ENCODE measurements around the gene JPT2. TPM values are rescaled to one million over a fixed set of nuclear protein-coding genes. Genes with fewer than 3 reads are reported as not detected.

The JPT2 gene
- total and polyA plus RNA-seq, 3 donors from 2014 or later: 25.8 to 45.2 (median 27.9) TPM

GRCh38 chr16:1746693-1747195 is 68.7 kb downstream of the JPT2 start:
- WGBS, 2 donors: 92 to 96% methylated on average over 25 to 30 of the region's 31 CpGs
- Histone ChIP-seq H3K27me3 (no peaks in the 10 kb centered on the region), H3K27ac (no peak overlapping the region), H3K4me3 (no peak overlapping the region), H3K4me1 (no peaks in the 10 kb centered on the region), H3K9me3 (no peaks in the 10 kb centered on the region), H3K36me3 (ENCODE audit: low read depth, missing control alignments) (no peaks in the 10 kb centered on the region)
- no peak for DNase-seq
- TF ChIP-seq CTCF (IDR thresholded peaks at IDR 0.05): no peak
- TF ChIP-seq POLR2A (IDR thresholded peaks at IDR 0.05): no peak
- intact Hi-C loops (cut with DNase I; ENCODE audit: low total_unique reads): no loop called here

- no peak for TF ChIP-seq POLR2A (IDR thresholded peaks at IDR 0.05)
- no peak for TF ChIP-seq CTCF (IDR thresholded peaks at IDR 0.05)
- intact Hi-C loops (cut with DNase I; ENCODE audit: low total_unique reads): no loop called here
- Histone ChIP-seq H3K27me3 (no peaks in the 10 kb centered on the region), H3K9me3 (no peaks in the 10 kb centered on the region), H3K4me1 (no peaks in the 10 kb centered on the region), H3K27ac (no peak overlapping the region), H3K36me3 (ENCODE audit: low read depth, missing control alignments) (no peaks in the 10 kb centered on the region), H3K4me3 (no peak overlapping the region)
- 87 to 88% methylated on average over 7 to 11 of the region's 11 CpGs for WGBS, 2 donors
- no peak for DNase-seq
Observed at GRCh38 chr16:1747934-1748333, 69.9 kb downstream of the JPT2 start.

- Histone ChIP-seq H3K27ac (no peak overlapping the region), H3K36me3 (ENCODE audit: low read depth, missing control alignments) (no peaks in the 10 kb centered on the region)
- 91 to 93% methylated on average over 24 to 29 of the region's 29 CpGs for WGBS, 2 donors
Observed at GRCh38 chr16:1749152-1750117, 71.4 kb downstream of the JPT2 start.

More at GRCh38 chr16:1749152-1750117, 71.4 kb downstream of the JPT2 start:
- no peaks in the 10 kb centered on the region for H3K27me3 ChIP-seq
- H3K9me3 ChIP-seq: no peaks in the 10 kb centered on the region
- no peak for DNase-seq
- H3K4me1 ChIP-seq: no peaks in the 10 kb centered on the region
- no peak overlapping the region for H3K4me3 ChIP-seq
- intact Hi-C loops (cut with DNase I; ENCODE audit: low total_unique reads): no loop called here
- no peak for TF ChIP-seq POLR2A (IDR thresholded peaks at IDR 0.05)
- TF ChIP-seq CTCF (IDR thresholded peaks at IDR 0.05): no peak

Small RNAs within 50 kb of the gene (microRNA-seq; reads per million reads assigned to microRNA genes)
- 0 to 1.4 reads per million in 2 donors for gene MIR3177 (ENCODE audit: borderline number of aligned reads in 2 of 2, borderline replicate concordance in 1 of 2)

Small RNAs within 50 kb of the gene (small RNA-seq; reads per million reads assigned to genes)
- gene MIR3177: 0 reads per million in 2 donors

Other genes with a start within 250 kb of the JPT2 start
- gene PERCC1, start 247.2 kb upstream of the JPT2 start, total RNA-seq: under 1 TPM; 0.31 to 0.71 TPM
- not detected for gene PERCC1, start 247.2 kb upstream of the JPT2 start, polyA plus RNA-seq (ENCODE audit: insufficient read depth, low read depth, low replicate concordance)
- gene CCDC154, start 233.7 kb upstream of the JPT2 start, total RNA-seq: 10 to 100 TPM in 1 of 2 donors, 1 to 10 TPM in 1; 7.6 to 18.0 TPM
- gene CCDC154, start 233.7 kb upstream of the JPT2 start, polyA plus RNA-seq (ENCODE audit: insufficient read depth, low read depth, low replicate concordance): 14.8 TPM
- gene CLCN7, start 203.3 kb upstream of the JPT2 start, total RNA-seq: 100 to 1,000 TPM; 152 to 160 TPM
- gene CLCN7, start 203.3 kb upstream of the JPT2 start, polyA plus RNA-seq (ENCODE audit: insufficient read depth, low read depth, low replicate concordance): 79.6 TPM
- gene PTX4, start 189.3 kb upstream of the JPT2 start, total RNA-seq: 1 to 10 TPM; 1.7 to 3.4 TPM
- gene PTX4, start 189.3 kb upstream of the JPT2 start, polyA plus RNA-seq (ENCODE audit: insufficient read depth, low read depth, low replicate concordance): 1.3 TPM
- 10 to 100 TPM; 45.2 to 46.0 TPM for gene TELO2, start 184.9 kb upstream of the JPT2 start, total RNA-seq
- gene TELO2, start 184.9 kb upstream of the JPT2 start, polyA plus RNA-seq (ENCODE audit: insufficient read depth, low read depth, low replicate concordance): 25.7 TPM
- 10 to 100 TPM; 19.4 to 21.4 TPM for gene TMEM204, start 144.6 kb upstream of the JPT2 start, total RNA-seq
- 13.7 TPM for gene TMEM204, start 144.6 kb upstream of the JPT2 start, polyA plus RNA-seq (ENCODE audit: insufficient read depth, low read depth, low replicate concordance)
- gene IFT140, start 66.2 kb upstream of the JPT2 start, total RNA-seq: 10 to 100 TPM; 57.4 to 74.0 TPM
- gene IFT140, start 66.2 kb upstream of the JPT2 start, polyA plus RNA-seq (ENCODE audit: insufficient read depth, low read depth, low replicate concordance): 113 TPM
- 10 to 100 TPM; 54.8 to 65.1 TPM for gene CRAMP1, start 65.9 kb upstream of the JPT2 start, total RNA-seq
- gene CRAMP1, start 65.9 kb upstream of the JPT2 start, polyA plus RNA-seq (ENCODE audit: insufficient read depth, low read depth, low replicate concordance): 54.1 TPM
- gene MAPK8IP3, start 27.9 kb downstream of the JPT2 start, total RNA-seq: 100 to 1,000 TPM; 128 to 154 TPM
- gene MAPK8IP3, start 27.9 kb downstream of the JPT2 start, polyA plus RNA-seq (ENCODE audit: insufficient read depth, low read depth, low replicate concordance): 52.7 TPM
- gene NME3, start 93.3 kb downstream of the JPT2 start, total RNA-seq: 100 to 1,000 TPM; 100 to 119 TPM
- gene NME3, start 93.3 kb downstream of the JPT2 start, polyA plus RNA-seq (ENCODE audit: insufficient read depth, low read depth, low replicate concordance): 29.3 TPM
- gene EME2, start 94.5 kb downstream of the JPT2 start, total RNA-seq: 10 to 100 TPM; 20.3 to 34.2 TPM
- 12.5 TPM for gene EME2, start 94.5 kb downstream of the JPT2 start, polyA plus RNA-seq (ENCODE audit: insufficient read depth, low read depth, low replicate concordance)
- 10 to 100 TPM; 66.5 to 81.6 TPM for gene MRPS34, start 94.9 kb downstream of the JPT2 start, total RNA-seq
- 49.2 TPM for gene MRPS34, start 94.9 kb downstream of the JPT2 start, polyA plus RNA-seq (ENCODE audit: insufficient read depth, low read depth, low replicate concordance)
- gene SPSB3, start 104.3 kb downstream of the JPT2 start, total RNA-seq: 100 to 1,000 TPM; 111 to 114 TPM
- 43.8 TPM for gene SPSB3, start 104.3 kb downstream of the JPT2 start, polyA plus RNA-seq (ENCODE audit: insufficient read depth, low read depth, low replicate concordance)
- 10 to 100 TPM; 81.5 to 90.8 TPM for gene NUBP2, start 104.7 kb downstream of the JPT2 start, total RNA-seq
- 49.8 TPM for gene NUBP2, start 104.7 kb downstream of the JPT2 start, polyA plus RNA-seq (ENCODE audit: insufficient read depth, low read depth, low replicate concordance)
- 1 to 10 TPM; 3.2 to 6.7 TPM for gene IGFALS, start 115.4 kb downstream of the JPT2 start, total RNA-seq
- 0.38 TPM for gene IGFALS, start 115.4 kb downstream of the JPT2 start, polyA plus RNA-seq (ENCODE audit: insufficient read depth, low read depth, low replicate concordance)
- 100 to 1,000 TPM; 163 to 176 TPM for gene HAGH, start 148.5 kb downstream of the JPT2 start, total RNA-seq
- gene HAGH, start 148.5 kb downstream of the JPT2 start, polyA plus RNA-seq (ENCODE audit: insufficient read depth, low read depth, low replicate concordance): 266 TPM
- gene FAHD1, start 148.9 kb downstream of the JPT2 start, total RNA-seq: 10 to 100 TPM; 57.5 to 65.8 TPM
- gene FAHD1, start 148.9 kb downstream of the JPT2 start, polyA plus RNA-seq (ENCODE audit: insufficient read depth, low read depth, low replicate concordance): 20.6 TPM
- 10 to 100 TPM; 34.6 to 53.9 TPM for gene MEIOB, start 193.9 kb downstream of the JPT2 start, total RNA-seq
- gene MEIOB, start 193.9 kb downstream of the JPT2 start, polyA plus RNA-seq (ENCODE audit: insufficient read depth, low read depth, low replicate concordance): 53.8 TPM
- gene HS3ST6, start 240.1 kb downstream of the JPT2 start, total RNA-seq: 1 to 10 TPM in 1 of 2 donors, under 1 TPM in 1; 0.94 to 1.6 TPM
- gene HS3ST6, start 240.1 kb downstream of the JPT2 start, polyA plus RNA-seq (ENCODE audit: insufficient read depth, low read depth, low replicate concordance): 0.34 TPM